Spinal cord (tissue), 10 donors: Measurements from ENCODE around the gene LIN7A. TPM values are rescaled to one million over a fixed set of nuclear protein-coding genes. Genes with fewer than 3 reads are reported as not detected.
"Not testable (repeated sequence)": the region's sequence is repeated elsewhere in the genome, so short reads cannot be mapped to it uniquely, and the experiment has no call there.

Experiments
- DNase-seq, 6 donors: peaks; one replicate each; pipeline versions ENCODE4 v3.0.0 to v3.0.0-alpha.2; 2013 to 2015; ENCODE audit warnings: low spot score in 6 of 6, low read depth in 4 of 6
- H3K27ac ChIP-seq: one replicate; pipeline ENCODE4 v1.5.1; 2013; ENCODE audit warnings: low read depth, low read length, control low read depth
- H3K27me3 ChIP-seq: one replicate; pipeline ENCODE4 v1.6.1; 2013; ENCODE audit warnings: low read length; ENCODE audit not compliant: control insufficient read depth, insufficient read depth
- H3K36me3 ChIP-seq: one replicate; pipeline ENCODE4 v1.6.1; 2013; ENCODE audit warnings: low read length; ENCODE audit not compliant: control insufficient read depth, insufficient read depth
- H3K4me1 ChIP-seq: one replicate; pipeline ENCODE4 v1.6.1; 2013; ENCODE audit warnings: low read length; ENCODE audit not compliant: control insufficient read depth, insufficient read depth
- H3K4me3 ChIP-seq: one replicate; pipeline ENCODE4 v1.5.1; 2013; ENCODE audit warnings: low read depth, low read length, control low read depth
- H3K9me3 ChIP-seq: one replicate; pipeline ENCODE4 v1.6.1; 2013; ENCODE audit warnings: low read length; ENCODE audit not compliant: control insufficient read depth, insufficient read depth
- WGBS: methylation state at CpG from one replicate; pipeline ENCODE4 v1.1.5; 2013; ENCODE audit warnings: missing lambda C conversion rate; ENCODE audit not compliant: insufficient coverage; 5-methylcytosine and 5-hydroxymethylcytosine counted together
- polyA plus RNA-seq, 2 donors: library from polyadenylated mRNA; unstranded; fragments of 120-200 nt; gene quantifications; one replicate each; pipeline ENCODE4 v1.2.1, GENCODE V29; 2013; ENCODE audit not compliant: insufficient read length in 2 of 2
- total RNA-seq, 2 donors: library from RNA; depleted of rRNA in 1 of 2; stranded (reverse); fragments of 120-200 nt in 1 of 2; fragments of >200 nt in 1 of 2; gene quantifications; one replicate each; pipeline versions ENCODE4 v1.2.3 to v1.2.4, GENCODE V29; 2013 to 2014
- donor health status: healthy.

Gene LIN7A
- total and polyA plus RNA-seq, 4 donors, result 12.0 to 41.3 (median 15.8) TPM

- DNase-seq, result peak in 1 of 6 donors; percentile 27
- H3K27me3 ChIP-seq, result no peaks in the 10 kb centered on the region
- H3K4me1 ChIP-seq, result no peaks in the 10 kb centered on the region
- no peaks in the 10 kb centered on the region for H3K36me3 ChIP-seq
- WGBS, result no CpG with 5 or more reads among the region's 3 CpGs
- H3K27ac ChIP-seq, result no peak overlapping the region
- no peak overlapping the region for H3K4me3 ChIP-seq
- H3K9me3 ChIP-seq, result no peaks in the 10 kb centered on the region
Measured at GRCh38 chr12:80802652-80803400, 134.9 kb downstream of the LIN7A start.

- no peak overlapping the region for H3K4me3 ChIP-seq
- peak in 1 of 6 donors; percentile 9 for DNase-seq
- no peaks in the 10 kb centered on the region for H3K36me3 ChIP-seq
- no peak overlapping the region for H3K27ac ChIP-seq
- H3K4me1 ChIP-seq, result no peaks in the 10 kb centered on the region
- no peaks in the 10 kb centered on the region for H3K27me3 ChIP-seq
- WGBS, result 100% methylated on average over 1 of the region's 4 CpGs
- no peaks in the 10 kb centered on the region for H3K9me3 ChIP-seq
Measured at GRCh38 chr12:80798281-80798680, 139.5 kb downstream of the LIN7A start.

GRCh38 chr12:80794551-80794950, 143.2 kb downstream of the LIN7A start:
- WGBS, result no CpG with 5 or more reads among the region's 1 CpG
- Histone ChIP-seq H3K4me1 (no peaks in the 10 kb centered on the region), H3K27ac (no peak overlapping the region), H3K27me3 (no peaks in the 10 kb centered on the region), H3K36me3 (no peaks in the 10 kb centered on the region), H3K4me3 (no peak overlapping the region), H3K9me3 (no peaks in the 10 kb centered on the region)
- peak in 2 of 6 donors; percentile 22 to 42 for DNase-seq

GRCh38 chr12:80792861-80793260, 144.9 kb downstream of the LIN7A start:
- Histone ChIP-seq H3K36me3 (no peaks in the 10 kb centered on the region), H3K27me3 (no peaks in the 10 kb centered on the region), H3K4me1 (no peaks in the 10 kb centered on the region), H3K4me3 (no peak overlapping the region), H3K27ac (no peak overlapping the region), H3K9me3 (no peaks in the 10 kb centered on the region)
- DNase-seq, result no peak

- no peaks in the 10 kb centered on the region for H3K4me1 ChIP-seq
- no peak for DNase-seq
- H3K4me3 ChIP-seq, result no peak overlapping the region
- no peaks in the 10 kb centered on the region for H3K36me3 ChIP-seq
- no peaks in the 10 kb centered on the region for H3K27me3 ChIP-seq
- no peaks in the 10 kb centered on the region for H3K9me3 ChIP-seq
- no peak overlapping the region for H3K27ac ChIP-seq
Measured at GRCh38 chr12:80791863-80792262, 145.9 kb downstream of the LIN7A start.

GRCh38 chr12:80788407-80788806, 149.3 kb downstream of the LIN7A start:
- not testable (repeated sequence) for H3K36me3 ChIP-seq, DNase-seq, H3K9me3 ChIP-seq, H3K27me3 ChIP-seq, H3K27ac ChIP-seq, H3K4me1 ChIP-seq, H3K4me3 ChIP-seq
- 96% methylated on average over 10 of the region's 10 CpGs for WGBS

- not testable (repeated sequence) for DNase-seq, H3K4me3 ChIP-seq, H3K36me3 ChIP-seq, H3K27me3 ChIP-seq, H3K9me3 ChIP-seq, H3K4me1 ChIP-seq, H3K27ac ChIP-seq
- WGBS, result 87% methylated on average over 4 of the region's 5 CpGs
Measured at GRCh38 chr12:80782963-80783470, 154.7 kb downstream of the LIN7A start.

GRCh38 chr12:80781313-80781712, 156.4 kb downstream of the LIN7A start:
- 100% methylated on average over 1 of the region's 1 CpG for WGBS
- no peaks in the 10 kb centered on the region for H3K36me3 ChIP-seq
- no peaks in the 10 kb centered on the region for H3K9me3 ChIP-seq
- DNase-seq, result no peak
- H3K27ac ChIP-seq, result no peak overlapping the region
- H3K4me3 ChIP-seq, result no peak overlapping the region
- no peaks in the 10 kb centered on the region for H3K27me3 ChIP-seq
- no peaks in the 10 kb centered on the region for H3K4me1 ChIP-seq

- H3K4me3 ChIP-seq, result no peak overlapping the region
- H3K36me3 ChIP-seq, result no peaks in the 10 kb centered on the region
- H3K27me3 ChIP-seq, result no peaks in the 10 kb centered on the region
- no peak for DNase-seq
- no peak overlapping the region for H3K27ac ChIP-seq
- WGBS, result no CpG with 5 or more reads among the region's 2 CpGs
- H3K4me1 ChIP-seq, result no peaks in the 10 kb centered on the region
- no peaks in the 10 kb centered on the region for H3K9me3 ChIP-seq
Measured at GRCh38 chr12:80780746-80781145, 157.0 kb downstream of the LIN7A start.

GRCh38 chr12:80778005-80778541, 159.7 kb downstream of the LIN7A start:
- no peaks in the 10 kb centered on the region for H3K9me3 ChIP-seq
- WGBS, result no CpG with 5 or more reads among the region's 3 CpGs
- no peak overlapping the region for H3K4me3 ChIP-seq
- no peaks in the 10 kb centered on the region for H3K27me3 ChIP-seq
- peak in 5 of 6 donors; percentile 10 to 62 (median 23) for DNase-seq
- H3K4me1 ChIP-seq, result no peaks in the 10 kb centered on the region
- H3K36me3 ChIP-seq, result no peaks in the 10 kb centered on the region
- H3K27ac ChIP-seq, result no peak overlapping the region
